GM08714 (cell line): ENCODE measurements around the gene TBC1D19.
"Not testable (repeated sequence)": the region's sequence is repeated elsewhere in the genome, so short reads cannot be mapped to it uniquely, and the experiment has no call there.

Source experiments
- H3K4me3 ChIP-seq: fragments of 200-500 bp; sonication (Bioruptor generic); 2 replicates; pipeline ENCODE4 v1.5.1; 2014; ENCODE audit warnings: mild to moderate bottlenecking, low read length, inconsistent platforms
- ZNF274 ChIP-seq: IDR thresholded peaks from 2 replicates; pipeline ENCODE4 v1.6.1; 2012; ENCODE audit warnings: mild to moderate bottlenecking, low read depth, low read length

TBC1D19 gene

DNA sequence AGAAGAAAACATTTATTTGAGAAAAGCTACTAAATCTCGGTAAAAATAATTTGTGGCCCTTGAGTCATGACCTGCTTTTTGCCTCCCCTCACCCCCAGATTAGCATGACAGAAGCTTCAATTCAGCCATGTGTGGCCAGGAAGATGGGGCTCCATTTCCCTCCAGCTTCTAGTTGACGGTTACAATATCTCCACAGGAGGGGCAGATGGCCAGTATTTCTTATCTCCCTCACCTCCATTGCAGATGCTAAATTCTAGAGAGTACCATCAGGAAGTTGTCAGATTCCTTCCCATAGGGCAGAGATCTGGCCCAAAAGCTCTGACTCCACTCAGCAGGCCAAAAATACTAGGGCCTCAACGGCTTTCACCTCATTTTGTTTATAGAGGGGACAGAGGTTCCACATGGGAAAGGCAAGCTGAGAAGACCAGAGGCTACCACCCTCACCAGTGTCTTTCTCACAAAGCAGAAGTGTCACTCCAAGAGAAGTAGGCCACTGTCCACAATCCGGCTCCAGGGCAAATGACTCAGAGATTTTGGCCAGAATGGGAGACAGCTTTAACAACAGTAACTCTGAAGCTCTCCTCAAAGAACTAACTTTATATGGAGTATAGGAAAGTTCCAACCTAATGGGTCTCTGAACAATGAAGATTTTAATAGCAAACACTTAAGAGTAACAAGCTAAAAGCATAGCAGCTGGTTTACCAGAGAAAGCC lies 108.3 kb downstream of the TBC1D19 start:
- H3K4me3 ChIP-seq, result no peak overlapping the region
- TF ChIP-seq ZNF274, result no peak

DNA sequence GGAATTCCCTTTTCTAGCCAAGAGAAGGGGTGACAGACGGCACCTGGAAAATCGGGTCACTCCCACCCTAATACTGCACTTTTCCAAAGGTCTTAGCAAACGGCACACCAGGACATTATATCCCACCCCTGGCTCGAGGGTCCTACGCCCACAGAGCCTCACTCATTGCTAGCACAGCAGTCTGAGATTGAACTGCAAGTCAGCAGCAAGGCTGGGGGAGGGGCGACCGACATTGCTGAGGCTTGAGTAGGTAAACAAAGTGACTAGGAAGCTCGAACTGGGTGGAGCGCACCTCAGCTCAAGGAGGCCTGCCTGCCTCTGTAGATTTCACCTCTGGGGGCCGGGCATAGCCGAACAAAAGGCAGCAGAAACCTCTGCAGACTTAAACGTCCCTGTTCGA lies 110.2 kb downstream of the TBC1D19 start:
- H3K4me3 ChIP-seq, result not testable (repeated sequence)

DNA sequence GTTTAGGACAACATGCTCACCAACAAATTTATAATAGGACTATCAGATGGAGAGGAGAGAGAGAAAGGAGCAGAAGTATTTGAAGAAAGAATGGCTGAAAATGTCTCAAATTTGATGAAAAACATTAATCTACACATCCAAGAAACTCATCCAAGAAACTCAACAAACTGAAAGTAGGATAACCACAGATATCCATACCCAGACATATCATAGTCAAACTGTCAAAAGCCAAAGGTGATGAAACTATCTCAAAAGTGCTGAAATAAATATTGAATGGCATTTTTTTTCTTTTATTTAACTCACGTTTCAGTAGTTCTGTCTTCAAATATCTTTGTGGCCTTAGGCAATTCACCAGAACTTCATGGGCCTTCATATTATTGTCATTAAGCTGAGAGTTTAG lies 116.2 kb downstream of the TBC1D19 start:
- TF ChIP-seq ZNF274, result no peak
- H3K4me3 ChIP-seq, result no peak overlapping the region

DNA sequence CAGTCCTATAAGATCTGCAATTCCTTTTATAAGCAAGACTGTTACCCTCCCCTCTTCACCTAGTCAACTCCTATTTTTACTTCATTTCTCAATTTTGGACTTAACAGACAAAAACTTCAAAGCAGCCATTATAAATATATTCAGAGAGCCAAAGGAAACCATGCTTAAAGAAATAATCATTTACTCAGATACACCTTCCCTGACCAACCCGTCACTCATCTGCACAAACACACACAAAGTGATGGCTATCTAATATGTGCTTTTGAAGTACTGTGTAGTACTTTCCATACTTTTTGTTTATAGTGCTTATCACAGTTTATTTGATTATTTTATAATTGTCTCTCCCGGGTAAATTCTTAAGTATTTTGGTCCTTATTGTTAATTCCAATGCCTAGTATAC lies 117.2 kb downstream of the TBC1D19 start:
- TF ChIP-seq ZNF274, result no peak
- no peak overlapping the region for H3K4me3 ChIP-seq

DNA sequence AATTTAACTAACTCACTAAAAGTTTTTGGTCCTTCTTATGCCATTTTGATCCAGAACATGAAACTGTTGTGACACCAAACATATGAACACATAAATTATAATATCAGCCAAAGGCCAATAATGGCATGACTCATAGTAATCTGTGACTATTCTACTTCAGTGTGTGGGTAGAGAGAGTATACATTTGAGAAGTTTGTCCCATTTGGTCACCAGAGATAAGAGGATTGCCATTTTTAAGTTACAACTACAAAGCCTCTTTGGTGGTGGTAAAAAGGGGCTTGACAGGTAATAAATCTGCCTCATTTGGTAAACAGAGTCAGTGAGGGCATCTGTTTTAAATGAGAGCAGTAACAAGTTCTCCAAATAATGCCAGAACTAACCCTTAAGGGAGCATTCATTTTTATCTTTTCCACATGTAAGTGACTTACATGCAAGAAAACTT lies 117.9 kb downstream of the TBC1D19 start:
- TF ChIP-seq ZNF274, result no peak

DNA sequence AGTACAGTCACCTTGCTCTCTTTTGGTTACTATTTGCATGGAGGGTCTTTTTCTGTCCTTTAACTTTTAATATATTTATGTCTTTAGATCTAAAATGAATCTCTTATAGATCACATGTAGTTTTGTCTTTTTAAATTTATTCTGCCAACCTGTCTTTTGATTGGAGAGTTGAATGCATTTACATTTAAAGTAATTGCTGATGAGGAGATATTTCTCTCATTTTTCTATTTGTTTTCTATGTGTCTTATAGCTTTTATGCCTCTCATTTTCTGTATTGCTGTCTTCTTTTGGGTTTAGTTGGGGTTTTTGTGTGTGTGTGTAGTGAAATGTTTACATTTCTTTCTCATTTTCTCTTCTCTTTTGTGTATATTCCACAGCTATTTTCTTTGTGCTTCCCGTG lies 123.5 kb downstream of the TBC1D19 start:
- H3K4me3 ChIP-seq, result no peak overlapping the region
- no peak for TF ChIP-seq ZNF274

More for the DNA sequence above, 117.9 kb downstream of the TBC1D19 start:
- H3K4me3 ChIP-seq, result no peak overlapping the region

DNA sequence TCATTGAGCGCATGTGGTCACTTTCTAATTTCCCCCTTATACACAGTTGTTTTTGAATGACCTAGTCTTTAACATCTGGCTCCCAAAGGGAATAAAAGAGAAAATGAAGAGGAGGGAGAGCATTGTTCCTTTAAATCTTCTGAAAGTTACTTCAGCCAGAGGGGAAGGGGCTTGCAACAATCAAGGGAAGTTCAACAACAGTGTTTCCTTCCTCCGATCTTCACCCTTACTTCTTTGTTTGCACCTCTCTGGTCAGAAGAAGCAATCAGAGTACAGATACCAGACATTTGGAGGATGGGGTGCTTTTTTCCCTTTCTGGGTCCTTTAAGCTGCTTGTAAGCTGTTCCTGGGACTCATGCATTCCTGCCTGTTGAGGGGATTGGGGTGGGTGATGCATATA lies 125.4 kb downstream of the TBC1D19 start:
- no peak overlapping the region for H3K4me3 ChIP-seq
- TF ChIP-seq ZNF274, result no peak

DNA sequence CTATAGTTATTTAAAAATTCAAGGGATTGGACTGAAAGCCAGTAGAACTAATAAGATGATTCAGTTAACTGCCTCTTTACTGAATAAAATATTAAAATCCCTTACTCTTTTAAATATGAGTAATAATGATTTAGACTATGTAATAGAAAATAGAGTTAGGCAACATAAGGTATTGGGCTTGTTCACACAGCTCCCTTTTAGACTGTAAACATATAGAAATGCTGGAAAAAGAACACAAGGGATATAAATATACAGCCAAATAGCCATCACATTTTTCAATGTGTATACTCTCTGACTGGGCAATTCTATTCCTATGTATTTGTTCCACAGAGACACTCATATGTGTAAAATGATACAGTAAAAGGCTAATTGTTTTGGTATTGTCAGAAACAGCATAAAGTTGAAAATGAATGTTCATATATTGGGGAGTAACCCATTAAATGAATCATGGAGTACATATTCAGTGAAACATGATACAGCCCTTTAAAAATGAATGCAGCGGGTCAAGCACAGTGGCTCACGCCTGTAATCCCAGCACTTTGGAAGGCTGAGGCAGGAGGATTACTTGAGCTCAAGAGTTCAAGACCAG lies 129.8 kb downstream of the TBC1D19 start:
- no peak for TF ChIP-seq ZNF274
- no peak overlapping the region for H3K4me3 ChIP-seq

DNA sequence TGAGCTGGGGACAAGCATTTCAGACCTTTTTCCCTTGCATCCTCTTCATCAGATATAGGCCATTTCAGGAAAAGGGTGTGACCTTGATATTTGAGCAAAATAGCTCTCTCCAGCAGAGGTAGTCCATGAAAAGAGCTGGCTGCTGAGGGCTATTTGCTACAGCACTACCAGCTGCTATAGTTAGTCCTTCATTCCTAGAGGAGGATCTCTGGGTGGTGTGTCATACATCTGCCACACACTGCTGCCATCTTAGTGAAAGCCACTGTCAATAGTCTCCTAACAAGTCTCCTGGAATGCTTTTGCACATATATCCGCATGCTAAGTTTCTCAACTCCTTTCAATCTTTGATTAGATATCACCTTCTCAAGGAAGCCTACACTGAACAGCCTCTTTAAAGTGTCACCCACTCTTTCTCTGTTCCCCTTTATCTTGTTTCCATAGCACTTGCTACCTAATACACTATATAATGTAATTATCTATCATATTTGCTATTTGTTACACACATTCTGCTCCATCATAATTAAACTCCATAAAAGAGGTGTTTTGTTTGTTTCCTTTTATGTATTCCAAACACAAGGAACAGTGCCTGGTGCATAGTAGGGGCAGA lies 131.9 kb downstream of the TBC1D19 start:
- H3K4me3 ChIP-seq, result no peak overlapping the region
- no peak for TF ChIP-seq ZNF274

DNA sequence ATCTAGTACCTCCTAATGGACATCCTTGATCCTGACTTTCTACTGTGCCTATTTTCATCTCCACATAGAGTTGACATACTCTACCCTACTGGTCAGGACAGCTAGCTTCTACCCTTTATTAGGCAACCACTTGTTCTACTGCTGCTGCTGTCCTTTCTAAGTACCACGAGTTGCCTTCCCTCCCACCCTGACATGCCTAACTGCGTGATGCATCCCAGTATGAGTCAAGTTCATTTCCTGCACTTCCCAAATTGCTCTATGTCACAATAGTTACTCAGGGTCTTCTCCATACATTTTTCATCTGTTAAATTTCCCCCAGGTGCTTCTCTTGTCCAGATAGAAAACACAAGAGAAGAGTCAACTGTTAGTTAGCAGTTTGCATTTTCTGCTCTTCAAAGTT lies 133.4 kb downstream of the TBC1D19 start:
- no peak overlapping the region for H3K4me3 ChIP-seq
- no peak for TF ChIP-seq ZNF274

DNA sequence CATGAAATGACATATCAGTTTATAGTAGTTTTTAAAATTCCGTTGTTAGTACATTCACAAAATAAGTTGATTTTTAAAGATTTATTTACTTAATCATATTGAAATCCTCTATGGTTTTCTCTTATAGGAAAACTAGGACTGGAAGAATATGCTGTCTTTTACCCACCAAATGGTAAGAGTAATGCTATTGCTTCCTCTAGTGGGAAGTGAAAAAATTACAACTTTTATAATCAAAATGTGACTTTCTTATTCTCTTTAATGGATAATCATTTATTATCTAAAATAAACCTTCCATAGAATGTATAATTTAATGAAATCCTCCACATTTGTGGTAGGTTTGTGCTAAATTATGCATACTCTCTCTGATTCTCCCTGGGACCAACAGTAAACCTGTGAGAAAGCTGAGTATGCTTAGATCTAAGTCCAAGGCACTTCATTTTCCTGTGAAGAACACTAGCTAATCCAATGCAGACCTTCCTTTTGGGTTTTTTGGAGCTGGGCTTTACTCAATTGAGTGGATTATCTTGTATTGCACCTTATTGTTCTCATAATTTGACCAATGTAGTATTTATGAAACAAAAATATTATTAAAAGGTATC lies 136.2 kb downstream of the TBC1D19 start:
- H3K4me3 ChIP-seq, result no peak overlapping the region
- no peak for TF ChIP-seq ZNF274

DNA sequence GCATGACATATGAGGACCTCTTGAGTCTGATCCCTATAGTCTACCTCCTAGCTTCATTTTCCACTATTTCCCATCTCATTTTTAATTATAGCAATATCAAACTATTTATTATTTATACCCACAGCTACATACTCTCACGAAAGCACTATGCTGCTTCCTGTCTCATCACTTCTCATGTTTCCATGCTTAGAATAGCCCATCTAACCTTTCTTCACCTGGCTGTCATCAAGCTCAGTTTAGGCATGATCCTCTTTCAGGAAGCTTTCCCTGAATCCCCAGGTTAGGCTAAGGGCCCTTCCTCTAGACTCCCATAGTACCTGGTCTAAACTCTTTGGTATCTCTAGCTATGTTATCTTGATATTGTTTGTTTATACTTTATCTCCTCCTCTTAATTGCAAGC lies 137.8 kb downstream of the TBC1D19 start:
- H3K4me3 ChIP-seq, result no peak overlapping the region
- no peak for TF ChIP-seq ZNF274

DNA sequence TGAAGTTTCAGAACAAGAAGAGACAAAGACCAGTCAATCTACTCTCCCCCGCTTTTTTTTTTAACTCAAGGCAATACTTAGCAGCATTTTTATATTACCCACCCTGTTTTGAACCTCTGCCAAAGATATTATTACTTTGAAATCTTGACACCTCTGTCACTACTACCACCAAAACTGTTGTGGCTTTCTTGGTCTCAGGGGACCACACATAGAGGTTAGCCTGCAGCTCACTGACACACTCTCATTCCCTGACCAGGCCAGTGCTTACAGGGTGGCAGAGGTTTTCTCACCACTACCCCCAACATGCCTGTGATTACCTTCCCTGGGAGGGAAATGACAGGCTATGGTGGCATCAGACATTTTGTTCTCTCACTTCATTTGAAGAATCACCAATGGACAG lies 139.3 kb downstream of the TBC1D19 start:
- no peak for TF ChIP-seq ZNF274
- H3K4me3 ChIP-seq, result no peak overlapping the region

DNA sequence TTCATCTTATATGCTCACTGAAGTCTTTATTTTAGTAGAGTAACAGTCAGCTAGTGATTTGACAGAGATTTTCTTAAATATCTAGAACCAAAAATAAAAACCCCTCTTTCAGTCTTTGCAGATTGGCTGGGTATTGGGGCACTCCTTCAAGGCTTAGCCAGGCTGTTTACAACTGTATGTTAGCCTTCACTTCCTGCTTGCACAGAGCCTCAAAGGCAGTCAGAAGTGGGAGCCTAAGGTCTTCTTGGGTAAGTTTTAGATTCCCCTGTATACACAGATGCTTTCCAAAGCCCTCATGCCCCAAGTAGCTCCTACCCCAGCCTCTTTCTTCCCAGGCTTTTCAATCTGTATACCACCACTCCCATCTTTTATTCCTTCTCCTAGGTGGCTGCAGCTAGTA lies 140.7 kb downstream of the TBC1D19 start:
- no peak for TF ChIP-seq ZNF274
- H3K4me3 ChIP-seq, result no peak overlapping the region
